Dendritic cell treated with granulocyte-macrophage colony-stimulating factor and Interleukin-4, amounts not matched to agents 40 ng/mL and 50 ng/mL, for 4 days (primary cell): ENCODE data around the gene TSPAN14.

Experiments
- H3K27ac Mint-ChIP-seq: one replicate; pipeline ENCODE4 v1.8.0; 2022; ENCODE audit warnings: mild to moderate bottlenecking, mixed read lengths
- H3K27me3 Mint-ChIP-seq: one replicate; pipeline ENCODE4 v1.8.0; 2022; ENCODE audit warnings: mild to moderate bottlenecking, mixed read lengths
- H3K36me3 Mint-ChIP-seq: one replicate; pipeline ENCODE4 v1.8.0; 2022; ENCODE audit warnings: low read depth, mixed read lengths
- H3K4me1 Mint-ChIP-seq: one replicate; pipeline ENCODE4 v1.8.0; 2022; ENCODE audit warnings: low read depth, mixed read lengths
- H3K4me3 Mint-ChIP-seq: one replicate; pipeline ENCODE4 v1.8.0; 2022; ENCODE audit warnings: mild to moderate bottlenecking, moderate library complexity, mixed read lengths
- H3K9me3 Mint-ChIP-seq: one replicate; pipeline ENCODE4 v1.8.0; 2022; ENCODE audit warnings: mixed read lengths
- intact Hi-C: fragments of 100-400 bp; cut with micrococcal nuclease; formaldehyde crosslinking; loops from one replicate; pipeline ENCODE4 v1.15.0; 2022

TSPAN14 gene

DNA sequence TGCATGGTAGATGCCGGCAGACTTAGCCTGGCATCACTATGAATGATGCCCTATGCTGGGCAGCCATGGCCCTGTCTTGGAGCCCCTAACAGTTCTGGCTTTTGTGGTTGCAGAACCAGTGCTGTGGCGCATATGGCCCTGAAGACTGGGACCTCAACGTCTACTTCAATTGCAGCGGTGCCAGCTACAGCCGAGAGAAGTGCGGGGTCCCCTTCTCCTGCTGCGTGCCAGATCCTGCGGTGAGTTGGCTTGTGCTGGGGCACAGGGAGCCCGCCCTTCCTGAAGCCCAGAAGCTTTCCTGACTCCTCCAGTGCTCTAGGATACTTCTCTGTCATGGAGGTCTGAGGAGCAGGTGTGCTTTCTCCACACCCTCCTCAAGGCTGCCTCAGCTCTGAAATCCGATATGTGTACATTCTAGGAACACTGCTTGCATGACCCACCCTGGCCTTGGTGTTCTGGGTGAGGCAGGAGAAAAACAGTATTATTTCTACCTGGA lies 58.0 kb downstream of the TSPAN14 start:
- Mint-ChIP-seq H3K4me3 (no peak overlapping the region), H3K9me3 (no peaks in the 10 kb centered on the region), H3K27me3 (no peaks in the 10 kb centered on the region), H3K36me3 (peaks cover 100% of the 10 kb centered on the region), H3K27ac (peak overlapping the region; percentile 31), H3K4me1 (peaks cover 41% of the 10 kb centered on the region)
- intact Hi-C loops = no loop called here

DNA sequence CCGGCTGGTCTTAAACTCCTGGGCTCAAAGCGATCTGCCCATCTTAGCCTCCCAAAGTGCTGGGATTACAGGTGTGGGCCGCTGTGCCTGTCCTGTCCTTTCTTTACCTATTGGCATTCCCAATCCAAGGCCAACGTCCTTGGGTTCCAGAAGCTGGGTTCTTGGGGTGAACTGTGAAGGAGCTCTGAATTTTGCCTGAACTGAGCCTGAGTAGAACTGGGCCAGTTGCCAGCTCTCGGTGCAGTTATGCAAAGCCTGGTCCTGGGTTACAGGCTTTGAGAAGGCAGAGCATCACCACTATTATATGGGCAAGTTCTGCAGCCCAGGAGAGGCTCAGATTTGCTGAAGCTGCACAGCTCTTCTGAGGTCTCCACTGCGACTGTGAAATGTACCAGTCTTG lies 59.0 kb downstream of the TSPAN14 start:
- no peaks in the 10 kb centered on the region for H3K27me3 Mint-ChIP-seq
- H3K27ac Mint-ChIP-seq = no peak overlapping the region
- H3K4me1 Mint-ChIP-seq = peaks cover 51% of the 10 kb centered on the region
- peaks cover 100% of the 10 kb centered on the region for H3K36me3 Mint-ChIP-seq
- no peak overlapping the region for H3K4me3 Mint-ChIP-seq
- intact Hi-C loops = no loop called here
- H3K9me3 Mint-ChIP-seq = no peaks in the 10 kb centered on the region

DNA sequence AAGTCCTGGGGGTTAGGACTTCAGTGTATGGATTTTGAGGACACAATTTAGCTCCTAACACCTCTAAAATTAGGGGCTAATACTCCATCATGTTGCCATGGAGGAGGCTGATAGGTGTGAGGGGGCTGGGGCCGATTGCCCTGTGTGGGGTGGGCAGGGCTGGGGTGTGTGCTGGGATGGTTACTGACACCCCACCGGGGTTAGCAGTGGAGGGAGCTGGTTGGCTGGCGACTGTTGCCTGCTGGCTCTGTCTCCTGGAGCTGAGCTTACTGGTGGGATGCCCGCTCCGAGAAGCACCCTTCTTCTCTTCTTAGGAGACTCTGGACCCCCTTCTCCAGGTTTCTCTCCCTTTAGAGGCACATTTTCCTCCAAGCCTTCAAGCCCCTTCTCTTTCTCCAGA lies 61.4 kb downstream of the TSPAN14 start:
- no peaks in the 10 kb centered on the region for H3K9me3 Mint-ChIP-seq
- H3K4me3 Mint-ChIP-seq = no peak overlapping the region
- peaks cover 45% of the 10 kb centered on the region for H3K4me1 Mint-ChIP-seq
- no peaks in the 10 kb centered on the region for H3K27me3 Mint-ChIP-seq
- peaks cover 100% of the 10 kb centered on the region for H3K36me3 Mint-ChIP-seq
- intact Hi-C loops = no loop called here
- H3K27ac Mint-ChIP-seq = no peak overlapping the region

DNA sequence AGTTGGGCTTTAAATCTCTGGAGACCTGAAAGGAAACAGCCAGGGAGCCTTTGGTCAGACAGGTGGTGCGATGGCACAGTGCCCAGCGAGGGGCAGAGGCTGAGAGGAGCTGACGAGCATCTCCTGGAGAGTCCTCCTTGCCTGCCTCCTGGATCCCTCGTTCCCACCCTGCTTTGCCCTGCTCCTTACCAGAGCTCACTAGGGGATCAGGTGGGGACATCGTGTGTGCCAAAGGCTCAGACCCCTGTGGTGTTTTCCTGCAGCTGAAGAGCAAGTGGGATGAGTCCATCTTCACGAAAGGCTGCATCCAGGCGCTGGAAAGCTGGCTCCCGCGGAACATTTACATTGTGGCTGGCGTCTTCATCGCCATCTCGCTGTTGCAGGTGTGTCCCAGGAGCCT lies 61.8 kb downstream of the TSPAN14 start:
- Mint-ChIP-seq H3K36me3 (peaks cover 100% of the 10 kb centered on the region), H3K4me3 (no peak overlapping the region), H3K4me1 (peaks cover 49% of the 10 kb centered on the region), H3K9me3 (no peaks in the 10 kb centered on the region), H3K27me3 (no peaks in the 10 kb centered on the region), H3K27ac (no peak overlapping the region)
- intact Hi-C loops = no loop called here

DNA sequence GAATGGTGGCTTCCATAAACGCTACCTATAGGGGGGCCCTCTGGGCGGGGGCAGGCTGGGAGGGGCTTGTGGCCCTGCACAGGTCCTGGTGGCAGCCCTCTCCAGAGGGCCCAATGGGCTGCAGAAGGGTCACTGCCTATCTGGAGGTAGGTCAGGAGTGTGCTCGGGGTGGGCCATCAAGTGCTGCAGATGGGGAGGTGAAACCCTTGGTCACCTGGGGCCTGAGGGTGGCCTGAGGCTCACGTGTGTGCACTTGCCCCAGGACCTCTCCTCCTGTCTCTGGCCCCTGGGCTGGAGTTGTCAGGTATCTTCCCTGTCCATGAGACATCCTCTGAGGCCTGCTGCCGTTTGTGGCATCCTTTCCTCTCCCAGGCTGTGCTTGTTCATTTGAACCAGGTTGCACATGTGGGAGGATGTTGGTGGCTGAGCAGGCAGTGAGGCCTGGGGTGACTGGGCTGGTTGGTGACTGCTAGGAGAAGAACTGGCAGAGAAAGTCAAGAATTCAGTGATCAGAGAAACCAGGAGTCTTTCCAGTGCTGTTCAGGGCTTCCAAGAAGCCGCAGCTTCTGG lies 62.5 kb downstream of the TSPAN14 start:
- H3K27me3 Mint-ChIP-seq = no peaks in the 10 kb centered on the region
- peaks cover 99% of the 10 kb centered on the region for H3K36me3 Mint-ChIP-seq
- intact Hi-C loops = no loop called here
- peak overlapping the region; percentile 23 for H3K27ac Mint-ChIP-seq
- no peaks in the 10 kb centered on the region for H3K9me3 Mint-ChIP-seq
- no peak overlapping the region for H3K4me3 Mint-ChIP-seq
- H3K4me1 Mint-ChIP-seq = peaks cover 50% of the 10 kb centered on the region

DNA sequence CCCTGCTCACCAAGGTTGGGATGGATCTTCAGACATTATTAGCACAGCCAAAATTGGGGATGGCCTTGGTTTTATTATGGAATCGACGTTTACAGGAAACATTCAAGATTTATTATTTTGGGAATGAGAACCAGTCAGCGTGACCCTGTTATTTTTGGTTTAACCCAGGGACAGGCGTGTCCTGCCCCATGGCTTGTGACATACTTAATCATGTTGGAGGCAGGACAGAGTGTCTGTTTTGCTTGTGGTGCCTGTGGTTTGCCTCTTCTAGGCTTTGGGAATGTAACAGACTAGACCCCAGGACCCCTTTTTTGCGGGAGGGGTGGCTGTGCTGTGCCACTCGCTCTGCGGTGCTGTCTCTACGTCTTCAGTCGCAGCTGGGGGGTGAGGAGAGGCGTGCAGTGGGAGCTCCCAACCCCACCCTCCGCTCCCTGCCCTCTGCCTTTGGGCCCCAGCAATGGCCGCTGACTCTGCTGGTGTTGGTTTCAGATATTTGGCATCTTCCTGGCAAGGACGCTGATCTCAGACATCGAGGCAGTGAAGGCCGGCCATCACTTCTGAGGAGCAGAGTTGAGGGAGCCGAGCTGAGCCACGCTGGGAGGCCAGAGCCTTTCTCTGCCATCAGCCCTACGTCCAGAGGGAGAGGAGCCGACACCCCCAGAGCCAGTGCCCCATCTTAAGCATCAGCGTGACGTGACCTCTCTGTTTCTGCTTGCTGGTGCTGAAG lies 63.5 kb downstream of the TSPAN14 start:
- no peak overlapping the region for H3K4me3 Mint-ChIP-seq
- no peaks in the 10 kb centered on the region for H3K27me3 Mint-ChIP-seq
- H3K9me3 Mint-ChIP-seq = no peaks in the 10 kb centered on the region
- H3K4me1 Mint-ChIP-seq = peaks cover 50% of the 10 kb centered on the region
- peaks cover 94% of the 10 kb centered on the region for H3K36me3 Mint-ChIP-seq
- intact Hi-C loops = no loop called here
- peak overlapping the region; percentile 7 for H3K27ac Mint-ChIP-seq

DNA sequence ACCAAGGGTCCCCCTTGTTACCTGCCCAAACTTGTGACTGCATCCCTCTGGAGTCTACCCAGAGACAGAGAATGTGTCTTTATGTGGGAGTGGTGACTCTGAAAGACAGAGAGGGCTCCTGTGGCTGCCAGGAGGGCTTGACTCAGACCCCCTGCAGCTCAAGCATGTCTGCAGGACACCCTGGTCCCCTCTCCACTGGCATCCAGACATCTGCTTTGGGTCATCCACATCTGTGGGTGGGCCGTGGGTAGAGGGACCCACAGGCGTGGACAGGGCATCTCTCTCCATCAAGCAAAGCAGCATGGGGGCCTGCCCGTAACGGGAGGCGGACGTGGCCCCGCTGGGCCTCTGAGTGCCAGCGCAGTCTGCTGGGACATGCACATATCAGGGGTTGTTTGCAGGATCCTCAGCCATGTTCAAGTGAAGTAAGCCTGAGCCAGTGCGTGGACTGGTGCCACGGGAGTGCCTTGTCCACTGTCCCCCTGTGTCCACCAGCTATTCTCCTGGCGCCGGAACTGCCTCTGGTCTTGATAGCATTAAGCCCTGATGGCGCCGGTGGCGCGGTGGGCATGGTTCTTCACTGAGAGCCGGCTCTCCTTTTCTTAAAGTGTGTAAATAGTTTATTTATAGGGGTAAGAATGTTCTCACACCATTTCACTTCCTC lies 64.2 kb downstream of the TSPAN14 start:
- peaks cover 87% of the 10 kb centered on the region for H3K36me3 Mint-ChIP-seq
- intact Hi-C loops = no loop called here
- no peak overlapping the region for H3K4me3 Mint-ChIP-seq
- H3K27me3 Mint-ChIP-seq = no peaks in the 10 kb centered on the region
- H3K9me3 Mint-ChIP-seq = no peaks in the 10 kb centered on the region
- H3K4me1 Mint-ChIP-seq = peaks cover 50% of the 10 kb centered on the region
- H3K27ac Mint-ChIP-seq = peak overlapping the region; percentile 7

DNA sequence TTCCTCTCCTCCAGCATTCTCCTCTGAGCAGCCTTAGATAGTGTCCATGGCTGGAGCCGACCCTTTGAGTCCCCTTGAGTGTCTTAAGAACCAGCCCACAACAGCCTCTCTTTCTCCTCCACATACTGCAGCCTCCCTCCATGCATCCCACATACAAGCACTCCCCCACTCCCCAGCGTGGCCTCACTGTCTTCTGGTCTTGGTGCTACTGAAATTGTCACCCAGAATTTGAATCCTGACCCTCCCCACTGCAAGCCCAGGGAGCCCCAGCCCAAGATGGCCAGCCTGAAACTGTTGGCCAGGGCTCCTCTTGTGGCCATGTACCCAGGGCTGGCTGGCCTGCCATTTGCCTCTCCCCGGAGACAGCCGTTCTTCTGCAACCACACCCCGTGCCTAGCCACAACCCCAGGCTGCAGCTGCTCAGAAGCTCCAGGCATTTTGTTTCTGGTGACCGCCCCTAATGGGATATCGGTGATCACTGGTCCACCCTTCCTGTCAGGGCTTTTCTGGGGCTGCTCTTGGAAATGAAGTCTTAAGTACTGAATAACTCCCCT lies 64.8 kb downstream of the TSPAN14 start:
- Mint-ChIP-seq H3K27ac (peak overlapping the region; percentile 7), H3K4me3 (no peak overlapping the region), H3K27me3 (no peaks in the 10 kb centered on the region), H3K9me3 (no peaks in the 10 kb centered on the region), H3K36me3 (peaks cover 81% of the 10 kb centered on the region), H3K4me1 (peaks cover 53% of the 10 kb centered on the region)
- intact Hi-C loops = no loop called here

DNA sequence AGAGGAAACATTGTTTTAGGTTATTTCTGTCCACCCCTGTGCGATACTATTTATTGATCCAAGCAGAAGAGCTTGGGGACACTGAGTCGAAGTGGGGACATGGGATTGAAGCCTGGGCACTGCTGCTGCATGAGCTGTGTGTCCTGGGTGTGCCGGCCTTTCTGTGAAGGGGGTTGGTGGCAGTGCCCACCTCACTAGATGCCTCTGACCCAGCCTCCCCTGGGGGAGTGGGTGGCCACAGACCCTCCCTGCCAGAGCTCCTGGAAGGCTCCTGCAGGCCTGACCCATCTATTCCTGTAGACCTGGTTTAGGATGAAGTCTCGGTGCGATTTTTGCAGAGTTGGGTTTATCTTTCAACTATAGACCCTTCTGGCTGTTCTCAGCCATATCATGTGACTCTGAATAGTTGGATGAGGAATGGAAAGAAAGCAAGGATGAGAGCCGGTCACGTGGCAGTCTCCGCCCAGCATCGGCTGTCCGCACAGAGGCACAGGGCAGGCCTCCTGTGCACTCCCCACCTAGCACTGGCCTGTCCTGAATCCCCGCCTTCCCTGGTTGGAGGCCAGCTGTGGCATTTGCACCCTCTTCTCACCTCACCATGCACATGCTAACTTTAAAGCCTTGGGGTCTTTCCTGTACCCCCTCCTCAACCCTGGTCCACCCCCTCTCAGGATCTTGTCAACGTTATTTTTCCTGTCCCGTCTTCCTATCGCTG lies 66.0 kb downstream of the TSPAN14 start:
- Mint-ChIP-seq H3K36me3 (peaks cover 69% of the 10 kb centered on the region), H3K4me1 (peaks cover 56% of the 10 kb centered on the region), H3K9me3 (no peaks in the 10 kb centered on the region), H3K4me3 (no peak overlapping the region), H3K27me3 (no peaks in the 10 kb centered on the region), H3K27ac (peak overlapping the region; percentile 21)
- intact Hi-C loops = no loop called here

DNA sequence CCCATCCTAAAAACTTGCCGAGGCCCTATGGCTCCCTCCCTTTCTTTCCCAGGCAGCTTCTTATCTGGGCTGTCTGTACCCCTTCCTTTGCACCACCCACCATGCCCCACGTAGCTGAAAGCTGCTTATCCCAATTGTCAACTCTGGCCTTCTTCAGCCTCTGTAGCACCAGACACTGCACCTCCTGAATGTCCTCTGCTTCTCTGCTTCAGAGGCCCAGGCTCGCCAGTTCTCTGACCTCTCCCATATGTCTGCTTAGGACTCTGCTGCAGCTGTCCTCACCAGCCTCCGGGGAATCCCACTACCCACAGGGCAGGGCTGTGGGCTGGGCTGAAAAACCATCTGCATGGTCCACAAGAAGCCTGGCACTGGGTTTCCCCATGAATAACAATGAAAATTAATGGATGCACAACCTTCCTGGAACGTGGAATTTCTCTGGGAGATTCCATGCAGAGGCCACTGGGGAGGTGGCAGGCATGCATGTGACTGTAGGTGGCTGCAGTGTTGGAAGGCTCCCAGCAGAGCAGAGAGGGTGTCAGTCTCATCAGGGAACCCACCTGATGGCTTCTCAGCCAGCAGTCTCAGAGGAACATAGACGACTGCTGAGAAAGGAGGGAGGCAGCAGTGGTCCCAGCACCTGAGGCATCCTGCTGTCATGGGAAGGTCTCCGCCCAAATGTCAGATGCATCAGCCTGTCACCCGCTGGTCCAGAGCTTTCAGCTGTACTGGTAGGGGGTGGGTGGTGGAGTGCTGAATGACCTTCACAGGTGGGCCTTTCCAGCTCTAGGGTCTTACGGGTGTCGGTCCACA lies 66.8 kb downstream of the TSPAN14 start:
- Mint-ChIP-seq H3K36me3 (peaks cover 61% of the 10 kb centered on the region), H3K9me3 (no peaks in the 10 kb centered on the region), H3K4me3 (no peak overlapping the region), H3K4me1 (peaks cover 62% of the 10 kb centered on the region), H3K27ac (peak overlapping the region; percentile 21), H3K27me3 (no peaks in the 10 kb centered on the region)
- intact Hi-C loops = no loop called here

DNA sequence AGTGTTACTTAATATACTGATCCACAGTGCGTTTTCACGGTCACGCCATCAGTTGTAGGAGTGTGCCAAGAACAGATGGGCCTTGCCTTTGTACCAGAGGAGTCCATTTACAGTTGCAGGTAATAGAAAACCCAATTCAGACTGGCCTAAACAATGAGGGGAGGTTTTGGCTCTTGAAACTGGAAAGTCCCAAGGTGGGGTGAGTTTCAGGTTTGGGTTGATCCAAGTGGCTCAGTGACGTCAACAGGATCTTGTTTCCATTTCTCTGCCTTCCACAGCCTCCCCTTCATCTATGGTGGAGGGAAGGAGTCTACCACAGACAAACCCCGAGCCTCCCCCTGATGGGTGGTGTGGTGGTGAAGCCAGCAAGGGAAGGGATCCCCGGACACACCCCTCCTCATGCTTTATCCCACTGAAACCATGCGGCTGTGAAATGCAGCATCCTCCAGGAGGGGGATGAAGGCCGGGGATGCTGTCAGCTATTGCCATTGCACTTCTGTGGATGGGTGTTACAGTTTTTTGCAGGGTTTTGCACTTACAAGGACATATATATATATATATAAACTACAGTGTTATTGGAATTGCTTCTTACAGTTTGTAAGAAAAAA lies 68.8 kb downstream of the TSPAN14 start:
- H3K36me3 Mint-ChIP-seq = peaks cover 41% of the 10 kb centered on the region
- no peaks in the 10 kb centered on the region for H3K9me3 Mint-ChIP-seq
- H3K4me3 Mint-ChIP-seq = no peak overlapping the region
- intact Hi-C loops = no loop called here
- H3K27ac Mint-ChIP-seq = peak overlapping the region; percentile 71
- peaks cover 59% of the 10 kb centered on the region for H3K4me1 Mint-ChIP-seq
- no peaks in the 10 kb centered on the region for H3K27me3 Mint-ChIP-seq

DNA sequence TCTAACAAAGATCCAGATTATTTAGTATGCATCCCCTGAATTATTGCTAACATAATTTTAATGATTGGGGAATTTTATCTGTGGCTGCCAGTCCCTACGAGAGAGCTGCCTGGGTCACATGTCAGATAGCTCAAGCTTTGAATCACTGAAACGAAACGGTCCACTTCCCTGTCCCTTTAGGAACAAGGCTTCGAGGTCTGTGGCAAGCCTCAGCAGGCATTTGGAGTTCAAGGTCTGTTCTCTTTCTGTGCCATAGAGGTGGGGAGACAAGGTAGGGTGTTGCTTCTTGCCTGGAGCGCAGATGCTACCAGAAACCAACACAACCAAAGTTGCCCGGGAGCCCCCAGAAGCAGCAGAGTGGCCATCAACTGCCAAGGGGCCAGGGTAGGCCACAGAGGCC lies 69.7 kb downstream of the TSPAN14 start:
- H3K27me3 Mint-ChIP-seq = no peaks in the 10 kb centered on the region
- peaks cover 32% of the 10 kb centered on the region for H3K36me3 Mint-ChIP-seq
- intact Hi-C loops = no loop called here
- H3K4me3 Mint-ChIP-seq = no peak overlapping the region
- no peaks in the 10 kb centered on the region for H3K9me3 Mint-ChIP-seq
- peak overlapping the region; percentile 71 for H3K27ac Mint-ChIP-seq
- peaks cover 59% of the 10 kb centered on the region for H3K4me1 Mint-ChIP-seq
